GM06990 (cell line): Measurements from ENCODE around the gene CEP85.
A peak's percentile ranks its signal among the peaks of the same experiment; 100 is the strongest.

Source experiments
- DNase-seq: peaks from one replicate; pipeline ENCODE4 v3.0.0-alpha.2; 2011; ENCODE audit not compliant: insufficient read length; ENCODE audit errors: extremely low read depth
- H3K27me3 ChIP-seq: replicated peaks from 2 replicates; pipeline ENCODE4 v1.6.0; 2011; ENCODE audit warnings: low read length; ENCODE audit not compliant: control insufficient read depth, insufficient read depth
- H3K36me3 ChIP-seq: 2 replicates; pipeline ENCODE4 v1.5.1; 2011; ENCODE audit warnings: low read length; ENCODE audit not compliant: control insufficient read depth, insufficient read depth
- H3K4me3 ChIP-seq: replicated peaks from 2 replicates; pipeline ENCODE4 v1.5.1; 2011; ENCODE audit warnings: low read depth, mild to moderate bottlenecking, control low read depth, low read length
- CTCF ChIP-seq: IDR thresholded peaks from 2 replicates; pipeline ENCODE4 v1.5.1; 2011; ENCODE audit warnings: low read length, control low read depth, mild to moderate bottlenecking, inconsistent platforms; ENCODE audit not compliant: insufficient read depth, poor library complexity, severe bottlenecking

CEP85 gene

GRCh38 chr1:26320896-26321295 is 86.9 kb downstream of the CEP85 start:
- Histone ChIP-seq H3K36me3 (peaks cover 21% of the 10 kb centered on the region), H3K4me3 (no peak overlapping the region), H3K27me3 (no peaks in the 10 kb centered on the region)
- DNase-seq: no peak
- no peak for TF ChIP-seq CTCF

- H3K4me3 ChIP-seq: no peak overlapping the region
- H3K27me3 ChIP-seq: no peaks in the 10 kb centered on the region
- H3K36me3 ChIP-seq: peaks cover 21% of the 10 kb centered on the region
- peak; percentile 74 for DNase-seq
- TF ChIP-seq CTCF: peak; percentile 89
Measured at GRCh38 chr1:26321315-26322041, 87.5 kb downstream of the CEP85 start.

GRCh38 chr1:26322042-26322331 is 88.0 kb downstream of the CEP85 start:
- Histone ChIP-seq H3K27me3 (no peaks in the 10 kb centered on the region), H3K4me3 (no peak overlapping the region), H3K36me3 (peaks cover 21% of the 10 kb centered on the region)
- no peak for TF ChIP-seq CTCF
- no peak for DNase-seq

GRCh38 chr1:26323382-26323781 is 89.4 kb downstream of the CEP85 start:
- no peak overlapping the region for H3K4me3 ChIP-seq
- no peak for DNase-seq
- peaks cover 21% of the 10 kb centered on the region for H3K36me3 ChIP-seq
- H3K27me3 ChIP-seq: no peaks in the 10 kb centered on the region
- no peak for TF ChIP-seq CTCF

GRCh38 chr1:26324550-26324949 is 90.5 kb downstream of the CEP85 start:
- no peak for DNase-seq
- no peak for TF ChIP-seq CTCF
- Histone ChIP-seq H3K4me3 (no peak overlapping the region), H3K36me3 (peaks cover 21% of the 10 kb centered on the region), H3K27me3 (no peaks in the 10 kb centered on the region)

GRCh38 chr1:26327956-26328362 is 94.0 kb downstream of the CEP85 start:
- DNase-seq: no peak
- Histone ChIP-seq H3K36me3 (peaks cover 5% of the 10 kb centered on the region; the same call in 1 of the 2 replicates), H3K4me3 (no peak overlapping the region), H3K27me3 (no peaks in the 10 kb centered on the region)
- TF ChIP-seq CTCF: no peak
